Vagina (tissue), 1 donor: ENCODE data around the gene USP27X. TPM values are rescaled to one million over a fixed set of nuclear protein-coding genes. Genes with fewer than 3 reads are reported as not detected.

Experiments used
- total RNA-seq: library from RNA; depleted of rRNA; stranded (reverse); fragments of >200 nt; gene quantifications from one replicate; pipeline ENCODE4 v1.2.3, GENCODE V29; 2016

The USP27X gene
- total RNA-seq, 1 donor from 2014 or later: 2.9 TPM

Other genes with a start within 250 kb of the USP27X start
- gene PAGE1, start 183.5 kb upstream of the USP27X start, total RNA-seq: not detected
- gene PAGE4, start 50.2 kb upstream of the USP27X start, total RNA-seq: not detected
- 4.9 TPM for gene CLCN5, start 43.1 kb downstream of the USP27X start, total RNA-seq